Ovary (tissue), 9 donors: ENCODE measurements around the gene COL6A3. TPM values are rescaled to one million over a fixed set of nuclear protein-coding genes. Genes with fewer than 3 reads are reported as not detected.
A peak's percentile ranks its signal among the peaks of the same experiment; 100 is the strongest.

ENCODE experiments used
- DNase-seq, 5 donors: peaks; one replicate each; pipeline ENCODE4 v3.0.0-alpha.2; 2019 to 2020
- H3K27ac ChIP-seq, 2 donors: fragments of 200-600 bp; one replicate each; pipeline versions ENCODE4 v1.5.1 to v1.8.0; 2019 to 2022
- H3K27me3 ChIP-seq: fragments of 200-600 bp; one replicate; pipeline ENCODE4 v1.8.0; 2022
- H3K36me3 ChIP-seq: fragments of 200-600 bp; sonication (generic); one replicate; pipeline ENCODE4 v1.5.1; 2019
- H3K4me1 ChIP-seq: one replicate; pipeline ENCODE4 v1.8.1; 2013; ENCODE audit warnings: mild to moderate bottlenecking, moderate library complexity; ENCODE audit not compliant: insufficient read depth
- H3K4me3 ChIP-seq: fragments of 200-600 bp; sonication (generic); one replicate; pipeline ENCODE4 v1.5.1; 2017
- H3K9me3 ChIP-seq, 2 donors: fragments of 200-600 bp in 1 of 2; sonication (generic) in 1 of 2; one replicate each; pipeline versions ENCODE4 v1.5.1 to v1.8.1; 2013 to 2019; ENCODE audit warnings: mild to moderate bottlenecking in 1 of 2, moderate library complexity in 1 of 2
- EP300 ChIP-seq: sonication (generic); formaldehyde crosslinking; IDR thresholded peaks from one replicate; pipeline ENCODE4 v1.6.1; 2017; ENCODE audit warnings: antibody characterized with exemption
- POLR2A ChIP-seq: fragments of 450-650 bp; IDR thresholded peaks from one replicate; pipeline ENCODE4 v1.6.1; 2017; ENCODE audit warnings: antibody characterized with exemption, mild to moderate bottlenecking, moderate library complexity
- WGBS, 3 donors: extraction: QIAGEN DNeasy Blood & Tissue Kit in 1 of 3; methylation state at CpG; one replicate each; pipeline versions ENCODE4 v1.1.5 to v1.1.7; 2013 to 2017; 5-methylcytosine and 5-hydroxymethylcytosine counted together
- intact Hi-C, 4 donors: fragments of 100-400 bp; cut with DNase I; formaldehyde crosslinking; loops; one replicate each; pipeline versions ENCODE4 v1.11.0 to v1.15.1; 2022 to 2023
- polyA plus RNA-seq, 2 donors: library from polyadenylated mRNA; stranded (reverse); fragments of 200-250 nt in 1 of 2; fragments of 350-450 nt in 1 of 2; fragmentation: Illumina TruSeq in 1 of 2; extraction: RNeasy Lipid Tissue Mini Kit (QIAGEN cat#74804) in 1 of 2; gene quantifications; one replicate each; pipeline ENCODE4 v1.2.3, GENCODE V29; 2013 to 2014
- total RNA-seq, 7 donors: library from RNA; depleted of rRNA in 2 of 7; stranded (reverse); fragments of >200 nt in 2 of 7; fragmentation: NEBNext Ultra II Directional in 3 of 7; extraction: Animal tissue kit (Norgen Biotek cat#: 25700) in 3 of 7; gene quantifications; one replicate each; pipeline versions ENCODE4 v1.1.0 to v1.2.4, GENCODE V29; 2016 to 2023
- TF ChIP-seq, protein P1 (sequence below), 3 donors: fragments of 450-650 bp in 2 of 3; fragments of 200-600 bp in 1 of 3; IDR thresholded peaks; one replicate each; pipeline versions ENCODE4 v1.5.1 to v1.8.0; 2016 to 2022; ENCODE audit warnings: antibody characterized with exemption in 3 of 3, mild to moderate bottlenecking in 1 of 3
- donor health status: DM: no; HTN: no; CAD: no; lungs with moderate emphysema.
- donor health status: DM: no; HTN: no; CAD: no.
- donor health status: Bipolar disorder and iron deficiency.
- donor health status: DM: yes; HTN: yes; CAD: no.
- donor health status: DM: no; HTN: no; CAD: no.
- donor health status: DM: yes; HTN: yes; CAD: no.

COL6A3 gene
- total and polyA plus RNA-seq, 9 donors = 105 to 520 (median 378) TPM

DNA sequence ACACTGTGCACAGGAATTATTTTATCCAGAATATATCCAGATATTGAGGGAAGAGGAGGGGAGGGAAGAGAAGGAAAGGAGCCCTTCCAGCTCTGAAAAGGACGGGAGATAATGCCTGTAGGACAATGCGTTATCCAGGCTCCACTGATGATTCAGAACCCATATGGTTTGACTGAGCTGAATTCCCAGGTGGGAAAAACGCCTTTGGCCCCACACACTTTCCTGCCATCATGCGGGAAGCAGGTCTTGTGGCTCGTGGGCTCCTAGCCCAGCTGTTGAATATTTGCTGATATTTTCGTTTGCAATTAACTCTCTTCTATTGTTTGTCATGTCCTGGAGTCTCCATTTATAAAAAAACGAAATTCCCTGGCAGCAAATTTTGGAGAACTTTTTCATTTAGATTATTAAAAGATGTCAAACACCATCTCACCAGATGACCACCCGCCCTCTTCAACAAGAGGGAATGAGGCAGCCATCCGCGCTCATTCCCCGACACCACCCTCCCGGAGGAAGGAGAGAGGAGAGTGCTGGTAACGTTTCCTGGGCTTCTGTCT is 8.9 kb downstream of the COL6A3 start:
- 55 to 62% (median 58%) methylated on average over 13 of the region's 13 CpGs for WGBS, 3 donors
- intact Hi-C loops = no loop called here
- H3K36me3 ChIP-seq = no peaks in the 10 kb centered on the region
- no peak for DNase-seq
- TF ChIP-seq, protein P1, sequence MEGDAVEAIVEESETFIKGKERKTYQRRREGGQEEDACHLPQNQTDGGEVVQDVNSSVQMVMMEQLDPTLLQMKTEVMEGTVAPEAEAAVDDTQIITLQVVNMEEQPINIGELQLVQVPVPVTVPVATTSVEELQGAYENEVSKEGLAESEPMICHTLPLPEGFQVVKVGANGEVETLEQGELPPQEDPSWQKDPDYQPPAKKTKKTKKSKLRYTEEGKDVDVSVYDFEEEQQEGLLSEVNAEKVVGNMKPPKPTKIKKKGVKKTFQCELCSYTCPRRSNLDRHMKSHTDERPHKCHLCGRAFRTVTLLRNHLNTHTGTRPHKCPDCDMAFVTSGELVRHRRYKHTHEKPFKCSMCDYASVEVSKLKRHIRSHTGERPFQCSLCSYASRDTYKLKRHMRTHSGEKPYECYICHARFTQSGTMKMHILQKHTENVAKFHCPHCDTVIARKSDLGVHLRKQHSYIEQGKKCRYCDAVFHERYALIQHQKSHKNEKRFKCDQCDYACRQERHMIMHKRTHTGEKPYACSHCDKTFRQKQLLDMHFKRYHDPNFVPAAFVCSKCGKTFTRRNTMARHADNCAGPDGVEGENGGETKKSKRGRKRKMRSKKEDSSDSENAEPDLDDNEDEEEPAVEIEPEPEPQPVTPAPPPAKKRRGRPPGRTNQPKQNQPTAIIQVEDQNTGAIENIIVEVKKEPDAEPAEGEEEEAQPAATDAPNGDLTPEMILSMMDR (IDR thresholded peaks at IDR 0.05) = no peak
- TF ChIP-seq EP300 (no peak), POLR2A (no peak)
- H3K27ac ChIP-seq = peak overlapping the region in 1 of 2 donors; percentile 24
- no peaks in the 10 kb centered on the region for H3K9me3 ChIP-seq
- no peak overlapping the region for H3K4me3 ChIP-seq
- no peaks in the 10 kb centered on the region for H3K27me3 ChIP-seq
- peaks cover 17% of the 10 kb centered on the region for H3K4me1 ChIP-seq

DNA sequence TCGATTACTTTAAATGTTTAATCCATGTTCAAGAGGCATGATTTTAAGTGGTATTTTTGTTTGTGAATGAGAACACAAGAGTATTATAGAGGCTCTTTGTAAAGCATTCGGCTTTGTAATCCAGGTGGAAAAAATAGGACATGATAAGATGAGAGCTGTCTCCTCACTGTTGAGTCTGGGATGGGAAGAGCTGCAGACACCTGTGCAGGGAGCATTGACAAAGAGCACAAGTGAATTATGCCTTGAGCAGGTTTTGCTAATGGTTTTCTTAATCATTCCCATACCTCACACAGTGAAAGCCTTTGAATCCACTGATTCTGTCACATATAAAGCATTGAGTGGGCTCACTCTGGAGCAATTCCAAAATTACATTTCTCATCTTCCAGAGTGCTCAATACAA is 9.6 kb downstream of the COL6A3 start:
- no peaks in the 10 kb centered on the region for H3K27me3 ChIP-seq
- intact Hi-C loops = no loop called here
- H3K9me3 ChIP-seq = no peaks in the 10 kb centered on the region
- H3K4me1 ChIP-seq = peaks cover 18% of the 10 kb centered on the region
- TF ChIP-seq POLR2A (no peak), EP300 (no peak)
- TF ChIP-seq, protein P1 (IDR thresholded peaks at IDR 0.05) = no peak
- no peaks in the 10 kb centered on the region for H3K36me3 ChIP-seq
- DNase-seq = no peak
- no peak overlapping the region for H3K27ac ChIP-seq
- WGBS, 3 donors = 56 to 62% (median 62%) methylated on average over 2 of the region's 2 CpGs
- no peak overlapping the region for H3K4me3 ChIP-seq

DNA sequence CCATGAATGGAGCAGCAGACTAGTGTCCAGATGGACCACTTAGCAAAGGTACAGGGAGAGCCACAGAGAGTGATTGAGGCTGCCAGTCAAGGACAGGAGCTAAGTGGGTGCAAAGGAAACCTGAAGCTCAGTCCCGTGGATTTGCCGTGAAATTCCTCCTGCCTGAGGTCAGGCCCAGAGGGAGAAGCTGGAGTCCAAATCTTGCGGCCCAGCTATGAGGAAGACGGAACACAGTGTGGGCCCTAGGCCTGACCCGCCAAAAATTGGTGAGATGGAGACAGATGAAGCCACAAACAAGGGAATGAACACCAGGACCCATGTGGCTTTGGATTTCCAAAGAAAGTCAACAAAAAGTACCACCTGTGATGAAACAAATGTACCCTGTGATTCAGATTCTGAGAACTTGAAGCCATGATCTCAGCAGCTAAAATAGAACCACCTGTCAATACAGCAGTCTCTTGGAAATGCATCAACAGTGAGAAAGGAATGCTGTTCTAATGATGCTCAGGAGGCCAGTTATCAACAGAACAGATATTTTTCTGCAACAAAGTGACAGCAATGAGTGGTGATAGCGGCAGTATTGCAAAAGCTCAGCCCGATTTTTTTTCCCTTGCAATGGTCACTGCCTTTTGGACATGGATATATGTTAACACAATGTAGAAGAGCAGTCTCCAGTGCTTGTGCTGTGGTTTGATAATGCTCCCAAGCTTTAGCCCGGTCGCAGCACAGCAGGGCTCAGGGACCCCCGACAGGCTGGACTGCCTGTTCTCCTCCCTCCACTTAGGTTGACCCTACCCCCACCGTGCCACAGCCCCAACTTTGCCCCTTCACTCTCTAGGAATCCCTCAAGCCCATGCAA is 10.7 kb downstream of the COL6A3 start:
- intact Hi-C loops = no loop called here
- Histone ChIP-seq H3K9me3 (no peaks in the 10 kb centered on the region), H3K27ac (peak overlapping the region in 1 of 2 donors; percentile 45), H3K4me1 (peaks cover 20% of the 10 kb centered on the region), H3K36me3 (no peaks in the 10 kb centered on the region), H3K27me3 (no peaks in the 10 kb centered on the region), H3K4me3 (no peak overlapping the region)
- WGBS, 3 donors = 61 to 70% (median 68%) methylated on average over 11 of the region's 11 CpGs
- no peak for DNase-seq
- TF ChIP-seq EP300 (peak; percentile 66), POLR2A (no peak)

DNA sequence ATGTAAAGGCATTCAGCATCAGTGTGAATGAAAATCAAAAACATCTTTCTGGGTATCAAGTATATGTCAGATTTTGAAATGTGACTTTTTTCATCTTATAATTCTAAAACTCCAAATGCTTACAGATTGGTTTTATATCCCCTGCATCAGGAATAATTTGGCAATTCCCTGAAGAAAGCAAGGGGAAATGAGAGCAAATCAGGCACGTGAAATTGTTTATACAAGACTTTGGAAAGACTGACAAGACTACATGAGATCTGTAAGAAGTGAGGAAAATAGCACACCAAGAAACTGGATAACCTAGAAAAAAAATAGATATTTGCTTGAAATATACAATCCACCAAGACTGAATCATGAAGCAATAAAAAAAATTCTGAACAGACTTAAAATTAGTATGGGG is 13.8 kb downstream of the COL6A3 start:
- H3K27me3 ChIP-seq = no peaks in the 10 kb centered on the region
- no peak overlapping the region for H3K27ac ChIP-seq
- no peak for DNase-seq
- H3K4me1 ChIP-seq = peaks cover 15% of the 10 kb centered on the region
- TF ChIP-seq EP300 (no peak), POLR2A (no peak)
- TF ChIP-seq, protein P1 (IDR thresholded peaks at IDR 0.05) = no peak
- no peaks in the 10 kb centered on the region for H3K36me3 ChIP-seq
- H3K9me3 ChIP-seq = no peaks in the 10 kb centered on the region
- H3K4me3 ChIP-seq = no peak overlapping the region
- WGBS, 3 donors = 4 to 17% (median 15%) methylated on average over 1 of the region's 1 CpG
- intact Hi-C loops = no loop called here

DNA sequence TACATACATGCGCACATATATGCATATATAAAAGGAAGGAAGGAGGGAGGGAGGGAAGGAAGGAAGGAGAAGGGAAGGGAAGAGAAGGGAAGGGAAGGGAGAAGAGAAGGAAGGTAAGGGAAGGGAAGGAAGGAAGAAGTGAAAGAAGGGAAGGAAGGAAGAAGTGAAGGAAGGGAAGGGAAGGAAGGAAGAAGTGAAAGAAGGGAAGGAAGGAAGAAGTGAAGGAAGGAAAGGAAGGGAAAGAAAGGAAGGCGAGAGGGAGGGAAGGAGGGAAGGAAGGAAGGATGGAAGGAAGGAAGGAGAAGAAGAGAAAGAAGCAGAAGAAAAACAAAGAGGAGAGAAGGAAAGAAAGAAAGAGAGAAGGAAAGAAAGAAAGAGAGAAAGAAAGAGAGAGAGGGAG is 16.9 kb downstream of the COL6A3 start:
- no peak for DNase-seq
- Histone ChIP-seq H3K27ac (no peak overlapping the region), H3K36me3 (no peaks in the 10 kb centered on the region), H3K4me1 (peaks cover 9% of the 10 kb centered on the region), H3K9me3 (no peaks in the 10 kb centered on the region), H3K4me3 (no peak overlapping the region), H3K27me3 (no peaks in the 10 kb centered on the region)
- TF ChIP-seq POLR2A = no peak
- no peak for TF ChIP-seq EP300
- TF ChIP-seq, protein P1 (IDR thresholded peaks at IDR 0.05) = no peak
- WGBS, 3 donors = 79 to 95% (median 88%) methylated on average over 2 of the region's 2 CpGs
- intact Hi-C loops = no loop called here
